Measurements from ENCODE around the gene GOLGA6L24. TPM values are rescaled to one million over a fixed set of nuclear protein-coding genes. Genes with fewer than 3 reads are reported as not detected.
"Not testable (repeated sequence)": the region's sequence is repeated elsewhere in the genome, so short reads cannot be mapped to it uniquely, and the experiment has no call there.

The GOLGA6L24 gene
- total and polyA plus RNA-seq, 5 experiments from 2014 or later: not detected

DNA sequence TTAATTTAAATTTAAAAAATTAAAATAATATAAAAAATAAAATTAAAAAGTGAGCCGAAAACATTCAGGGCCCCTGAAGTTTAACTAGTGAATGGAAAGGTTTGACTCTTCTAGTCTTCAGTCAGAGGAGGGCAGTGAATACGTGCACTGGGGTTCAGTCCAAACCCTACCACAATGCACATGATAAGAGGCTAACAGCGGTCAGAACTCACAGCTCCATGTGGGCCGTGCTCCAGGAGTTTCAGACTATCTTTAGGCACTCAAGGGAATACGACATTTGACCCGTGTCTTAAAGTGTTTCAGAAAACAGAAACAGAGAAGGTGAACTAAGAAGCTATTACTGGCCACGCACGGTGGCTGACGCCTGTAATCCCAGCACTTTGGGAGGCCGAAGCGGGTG, 47.4 kb downstream of the GOLGA6L24 start:
- ATAC-seq, H3K4me3 Mint-ChIP-seq, H3K4me1 Mint-ChIP-seq, DNase-seq, H3K27ac Mint-ChIP-seq, H3K27me3 Mint-ChIP-seq, POLR2A ChIA-PET: not testable (repeated sequence)
- Mint-ChIP-seq H3K36me3 (peaks cover 9 to 39% (median 33%) of the 10 kb centered on the region in 3 donors), H3K9me3 (peaks cover 0 to 23% (median 9%) of the 10 kb centered on the region in 9 donors)

DNA sequence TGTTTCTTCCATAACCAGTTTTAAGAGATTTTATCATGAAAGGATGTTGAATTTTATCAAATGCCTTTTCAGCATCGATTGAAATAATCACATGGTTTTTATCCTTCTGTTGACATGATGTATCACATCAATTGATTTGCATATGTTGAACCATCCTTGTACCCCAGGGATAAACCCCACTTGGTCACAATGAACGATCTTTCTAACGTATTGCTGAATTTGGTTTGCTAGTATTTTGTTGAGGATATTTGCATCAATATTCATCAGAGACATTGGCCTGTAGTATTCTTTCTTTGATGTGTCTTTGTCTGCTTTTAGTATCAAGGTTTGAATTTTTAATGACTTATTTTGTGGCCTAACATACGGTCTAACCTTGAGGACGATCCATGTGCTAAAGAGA, 49.2 kb downstream of the GOLGA6L24 start:
- POLR2A ChIA-PET, DNase-seq, ATAC-seq, H3K4me3 Mint-ChIP-seq, H3K27me3 Mint-ChIP-seq, H3K4me1 Mint-ChIP-seq, H3K27ac Mint-ChIP-seq: not testable (repeated sequence)
- peaks cover 9 to 26% (median 21%) of the 10 kb centered on the region in 3 donors for H3K36me3 Mint-ChIP-seq
- peaks cover 0 to 23% (median 9%) of the 10 kb centered on the region in 9 donors for H3K9me3 Mint-ChIP-seq

Other genes starting within 250 kb of the GOLGA6L24 start
- 10 to 100 TPM; 45.4 to 46.4 TPM for gene HERC2, start 35.9 kb downstream of the GOLGA6L24 start, total RNA-seq
- gene HERC2, start 35.9 kb downstream of the GOLGA6L24 start, polyA plus RNA-seq: 10 to 100 TPM in 1 of 3 donors, 1 to 10 TPM in 2; 7.9 to 11.3 (median 8.8) TPM
- gene GOLGA8F, start 20.6 kb upstream of the GOLGA6L24 start, total RNA-seq: not detected
- gene GOLGA8F, start 20.6 kb upstream of the GOLGA6L24 start, polyA plus RNA-seq: not detected
- gene GOLGA8G, start 174.9 kb upstream of the GOLGA6L24 start, total RNA-seq: not detected
- gene GOLGA8G, start 174.9 kb upstream of the GOLGA6L24 start, polyA plus RNA-seq: not detected
- not detected for gene GOLGA6L25, start 195.5 kb upstream of the GOLGA6L24 start, total RNA-seq
- gene GOLGA6L25, start 195.5 kb upstream of the GOLGA6L24 start, polyA plus RNA-seq: not detected

All from naive thymus-derived CD8-positive, alpha-beta T cell (primary cell).